Measurements from ENCODE around the gene DPP6. TPM values are rescaled to one million over a fixed set of nuclear protein-coding genes. Genes with fewer than 3 reads are reported as not detected.

Gene DPP6
- total and polyA plus RNA-seq, 2 donors (not counting 1 experiment from before 2014, with no cell fraction given) = not detected

DNA sequence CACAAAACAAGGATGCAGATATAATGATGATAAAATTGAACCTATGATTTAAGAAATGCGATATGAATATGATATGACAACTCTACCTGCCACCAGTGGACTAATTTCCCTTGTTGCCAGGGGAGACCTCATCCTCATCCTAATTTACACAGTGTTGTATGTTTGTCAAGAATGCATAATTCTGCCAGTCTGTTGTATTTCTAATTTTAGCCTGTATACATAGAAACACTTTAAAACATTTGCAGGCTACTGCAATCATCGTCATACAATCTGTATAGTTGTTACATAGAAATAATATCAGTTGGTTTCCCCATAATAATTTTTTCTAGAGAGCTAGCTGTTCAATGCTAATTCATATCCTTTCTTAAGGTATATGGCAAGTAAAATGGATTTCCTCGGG, 274.2 kb downstream of the DPP6 start:
- POLR2A ChIA-PET = no interaction called here
- TF ChIP-seq, protein P1, sequence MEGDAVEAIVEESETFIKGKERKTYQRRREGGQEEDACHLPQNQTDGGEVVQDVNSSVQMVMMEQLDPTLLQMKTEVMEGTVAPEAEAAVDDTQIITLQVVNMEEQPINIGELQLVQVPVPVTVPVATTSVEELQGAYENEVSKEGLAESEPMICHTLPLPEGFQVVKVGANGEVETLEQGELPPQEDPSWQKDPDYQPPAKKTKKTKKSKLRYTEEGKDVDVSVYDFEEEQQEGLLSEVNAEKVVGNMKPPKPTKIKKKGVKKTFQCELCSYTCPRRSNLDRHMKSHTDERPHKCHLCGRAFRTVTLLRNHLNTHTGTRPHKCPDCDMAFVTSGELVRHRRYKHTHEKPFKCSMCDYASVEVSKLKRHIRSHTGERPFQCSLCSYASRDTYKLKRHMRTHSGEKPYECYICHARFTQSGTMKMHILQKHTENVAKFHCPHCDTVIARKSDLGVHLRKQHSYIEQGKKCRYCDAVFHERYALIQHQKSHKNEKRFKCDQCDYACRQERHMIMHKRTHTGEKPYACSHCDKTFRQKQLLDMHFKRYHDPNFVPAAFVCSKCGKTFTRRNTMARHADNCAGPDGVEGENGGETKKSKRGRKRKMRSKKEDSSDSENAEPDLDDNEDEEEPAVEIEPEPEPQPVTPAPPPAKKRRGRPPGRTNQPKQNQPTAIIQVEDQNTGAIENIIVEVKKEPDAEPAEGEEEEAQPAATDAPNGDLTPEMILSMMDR (IDR thresholded peaks at IDR 0.05) = no peak
- TF ChIP-seq EZH2 (IDR thresholded peaks at IDR 0.05; ENCODE audit: borderline replicate concordance, insufficient read depth, low read depth, low read length, poor library complexity, severe bottlenecking) = no peak
- H3K9me3 ChIP-seq (ENCODE audit: control extremely low read depth in 1 of 3, control insufficient read depth in 2 of 3, insufficient read depth in 1 of 3, low read length in 2 of 3) = peaks cover 0 to 14% (median 0%) of the 10 kb centered on the region in 3 donors
- no CpG with 5 or more reads among the region's 3 CpGs for WGBS (ENCODE audit: insufficient coverage)
- H3K27ac ChIP-seq (ENCODE audit: low read length in 2 of 2) = no peak overlapping the region
- Mint-ChIP-seq H3K27ac (no peak overlapping the region), H3K4me1 (no peaks in the 10 kb centered on the region), H3K27me3 (no peaks in the 10 kb centered on the region), H3K9me3 (ENCODE audit: insufficient read depth) (peaks cover 4% of the 10 kb centered on the region), H3K4me3 (no peak overlapping the region)
- intact Hi-C loops (cut with micrococcal nuclease) = no loop called here
- CTCF ChIA-PET = no interaction called here
- no peak overlapping the region for H3K9ac ChIP-seq (ENCODE audit: low read length)
- H3K27me3 ChIP-seq (replicated peaks in 1 of 4; ENCODE audit: control extremely low read depth in 1 of 4, control insufficient read depth in 3 of 4, insufficient read depth in 4 of 4, low read length in 3 of 4) = no peaks in the 10 kb centered on the region
- no peaks in the 10 kb centered on the region for H3K4me1 ChIP-seq (ENCODE audit: control insufficient read depth in 2 of 2, insufficient read depth in 2 of 2, low read length in 2 of 2)
- no peak overlapping the region for H3K4me3 ChIP-seq (ENCODE audit: control extremely low read depth in 1 of 5, extremely low read depth in 1 of 5, insufficient read depth in 1 of 5, low read depth in 2 of 5, low read length in 4 of 5)
- no peak overlapping the region for H3K4me2 ChIP-seq (replicated peaks; ENCODE audit: low read depth, low read length, poor library complexity, severe bottlenecking)
- ATAC-seq (ENCODE audit: low read depth) (no peak), DNase-seq (no peak)
- no peaks in the 10 kb centered on the region for H3K79me2 ChIP-seq (ENCODE audit: control insufficient read depth, insufficient read depth, low read length)
- H3K36me3 ChIP-seq (replicated peaks in 1 of 2; ENCODE audit: control extremely low read depth in 1 of 2, control insufficient read depth in 1 of 2, extremely low read depth in 1 of 2, insufficient read depth in 2 of 2, low read length in 1 of 2) = no peaks in the 10 kb centered on the region
- H2AFZ ChIP-seq (ENCODE audit: insufficient read depth, low read depth, low read length, poor library complexity, severe bottlenecking) = no peak overlapping the region
- H4K20me1 ChIP-seq (ENCODE audit: control insufficient read depth, insufficient read depth, low read length, poor library complexity, severe bottlenecking) = no peaks in the 10 kb centered on the region

- Mint-ChIP-seq H3K4me3 (no peak overlapping the region), H3K4me1 (no peaks in the 10 kb centered on the region), H3K9me3 (ENCODE audit: insufficient read depth) (no peaks in the 10 kb centered on the region), H3K27me3 (no peaks in the 10 kb centered on the region), H3K27ac (no peak overlapping the region)
- POLR2A ChIA-PET = no interaction called here
- no peak overlapping the region for H3K27ac ChIP-seq (ENCODE audit: low read length in 2 of 2)
- peaks cover 0 to 7% (median 0%) of the 10 kb centered on the region in 3 donors for H3K9me3 ChIP-seq (ENCODE audit: control extremely low read depth in 1 of 3, control insufficient read depth in 2 of 3, insufficient read depth in 1 of 3, low read length in 2 of 3)
- 92% methylated on average over 8 of the region's 12 CpGs for WGBS (ENCODE audit: insufficient coverage)
- H3K36me3 ChIP-seq (replicated peaks in 1 of 2; ENCODE audit: control extremely low read depth in 1 of 2, control insufficient read depth in 1 of 2, extremely low read depth in 1 of 2, insufficient read depth in 2 of 2, low read length in 1 of 2) = no peaks in the 10 kb centered on the region
- TF ChIP-seq, protein P1 (IDR thresholded peaks at IDR 0.05) = no peak
- no peak for TF ChIP-seq EZH2 (IDR thresholded peaks at IDR 0.05; ENCODE audit: borderline replicate concordance, insufficient read depth, low read depth, low read length, poor library complexity, severe bottlenecking)
- H3K4me2 ChIP-seq (replicated peaks; ENCODE audit: low read depth, low read length, poor library complexity, severe bottlenecking) = no peak overlapping the region
- H3K79me2 ChIP-seq (ENCODE audit: control insufficient read depth, insufficient read depth, low read length) = no peaks in the 10 kb centered on the region
- ATAC-seq (ENCODE audit: low read depth) (no peak), DNase-seq (no peak)
- no peaks in the 10 kb centered on the region for H3K4me1 ChIP-seq (ENCODE audit: control insufficient read depth in 2 of 2, insufficient read depth in 2 of 2, low read length in 2 of 2)
- no peak overlapping the region for H3K4me3 ChIP-seq (ENCODE audit: control extremely low read depth in 1 of 5, extremely low read depth in 1 of 5, insufficient read depth in 1 of 5, low read depth in 2 of 5, low read length in 4 of 5)
- no peak overlapping the region for H3K9ac ChIP-seq (ENCODE audit: low read length)
- no peaks in the 10 kb centered on the region for H4K20me1 ChIP-seq (ENCODE audit: control insufficient read depth, insufficient read depth, low read length, poor library complexity, severe bottlenecking)
- no peaks in the 10 kb centered on the region for H3K27me3 ChIP-seq (replicated peaks in 1 of 4; ENCODE audit: control extremely low read depth in 1 of 4, control insufficient read depth in 3 of 4, insufficient read depth in 4 of 4, low read length in 3 of 4)
- intact Hi-C loops (cut with micrococcal nuclease) = no loop called here
- H2AFZ ChIP-seq (ENCODE audit: insufficient read depth, low read depth, low read length, poor library complexity, severe bottlenecking) = no peak overlapping the region
- CTCF ChIA-PET = no interaction called here
Observed at GRCh38 chr7:154330318-154330717, 278.1 kb downstream of the DPP6 start.

Measured in B cell (primary cell).